Heart left ventricle (tissue), 13 donors: ENCODE measurements around the gene SMARCB1.

Experiments used
- CTCF ChIP-seq, 12 donors: fragments of 200-600 bp; sonication (generic) in 4 of 12; IDR thresholded peaks; one replicate each; pipeline versions ENCODE4 v1.5.0 to v1.8.0; 2018 to 2022; ENCODE audit warnings: antibody characterized with exemption in 12 of 12, mild to moderate bottlenecking in 5 of 12
- POLR2A ChIP-seq, 2 donors: fragments of 450-650 bp; IDR thresholded peaks; one replicate each; pipeline ENCODE4 v1.6.1; 2017; ENCODE audit warnings: antibody characterized with exemption in 2 of 2, mild to moderate bottlenecking in 2 of 2, moderate library complexity in 2 of 2
- donor health status: ischemic (EF 13 %, LVEDD 7.1; RV severe dilation, severe dysfunction).
- donor health status: DM: no; HTN: yes; CAD: no.
- donor health status: DM: no; HTN: no; CAD: no.
- donor health status: ischemic (EF 25% LVEDD 6.9; RV normal size, moderate dysfunction).
- donor health status: ischemic (EF 25% LVEDD 5.7; RV mildly dilated, moderate dysfunction).
- donor health status: ischemic (EF 35%, LVEDD 5.7; RV mildly dilated, moderate dysfunction).
- donor health status: nonischemic (EF 11% LVEDD 7.7; RV severe dilation, severe dysfunction).
- donor health status: DM: yes; HTN: yes; CAD: no.
- donor health status: PGD.
- donor health status: ischemic (EF 29% LVEDD 5.4; RV normal size, mild dysfunction).
- donor health status: nonischemic (EF 23%, LVEDD 6.1; RV moderate dilation, normal function).

- no peak for TF ChIP-seq CTCF (IDR thresholded peaks at IDR 0.05)
- TF ChIP-seq POLR2A (IDR thresholded peaks at IDR 0.05) = no peak
Measured at GRCh38 chr22:23859201-23859600, 72.4 kb downstream of the SMARCB1 start.
